ENCODE results near the gene SCNN1G. TPM values are rescaled to one million over a fixed set of nuclear protein-coding genes. Genes with fewer than 3 reads are reported as not detected.

SCNN1G gene
- total and polyA plus RNA-seq, 2 of the 13 experiments (the other 11 are each of a cell fraction or from before 2014, with no cell fraction given) = not detected

DNA sequence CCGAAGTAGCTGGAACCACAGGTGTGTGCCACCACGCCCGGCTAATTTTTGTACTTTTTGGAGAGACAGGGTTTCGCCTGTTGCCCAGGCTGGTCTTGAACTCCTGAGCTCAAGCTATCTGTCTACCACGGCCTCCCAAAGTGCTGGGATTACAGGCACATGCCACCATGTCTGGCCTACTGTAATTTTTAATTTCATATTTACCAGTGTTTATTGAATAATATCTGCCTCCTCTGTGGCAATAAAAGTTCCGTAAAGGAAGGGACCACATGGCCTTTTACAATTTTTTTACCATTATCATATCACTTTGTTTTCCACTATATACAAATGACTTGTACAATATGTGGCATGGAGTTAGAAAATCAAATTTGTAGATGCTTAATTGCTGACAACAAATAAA lies 41.0 kb upstream of the SCNN1G start:
- no peak for FAIRE-seq
- no peak for DNase-seq (ENCODE audit: low spot score)
- Histone ChIP-seq H3K79me2 (ENCODE audit: insufficient read depth, low read length) (peaks cover 100% of the 10 kb centered on the region), H3K4me2 (ENCODE audit: low read depth, low read length) (peak overlapping the region; percentile 90), H3K27ac (ENCODE audit: extremely low read length, insufficient read depth, low read length) (peak overlapping the region; percentile 81), H3K9me3 (ENCODE audit: low read length) (no peaks in the 10 kb centered on the region), H4K20me1 (ENCODE audit: insufficient read depth, low read length) (peaks cover 14% of the 10 kb centered on the region), H3K9ac (ENCODE audit: insufficient read depth, low read depth, low read length) (peak overlapping the region; percentile 61), H3K36me3 (replicated peaks in 1 of 2; ENCODE audit: control insufficient read depth in 1 of 2, insufficient read depth in 2 of 2, low read length in 2 of 2) (no peaks in the 10 kb centered on the region; a peak in 1 of 5 replicates), H3K27me3 (ENCODE audit: control insufficient read depth in 1 of 2, insufficient read depth in 2 of 2, low read length in 2 of 2) (no peaks in the 10 kb centered on the region), H2AFZ (ENCODE audit: low read length) (no peak overlapping the region), H3K4me1 (ENCODE audit: insufficient read depth, low read length) (peaks cover 88% of the 10 kb centered on the region), H3K4me3 (replicated peaks in 1 of 3; ENCODE audit: insufficient read depth in 1 of 3, low read depth in 2 of 3, low read length in 3 of 3) (peak overlapping the region in 2 of 3 experiments; percentile 38 to 65; a peak in 3 of 6 replicates)
- 91% methylated on average over 6 of the region's 6 CpGs for WGBS (ENCODE audit: low lambda C conversion rate)
- ChIA-PET CTCF (ENCODE audit: low intra/inter-chr PET ratio, low total read pairs) (no interaction called here), POLR2A (interaction anchor here (0.8 to 3.9 kb wide), 6 partner anchors 9 to 48 kb away, joined by 3 to 22 read pairs (median 12); no protein-coding TSS in a partner anchor)
- intact Hi-C loops (cut with micrococcal nuclease; ENCODE audit: unreplicated experiment) = loop anchor here (2.0 to 5.0 kb wide), 2 partner anchors 15 to 49 kb away; no protein-coding TSS in a partner anchor
- no TSS peak for BruUV-seq (replicated peaks)
- in situ Hi-C loops (cut with HindIII; ENCODE audit: extremely low pct_ligation_motif_present, low pct_unique_long_range_greater_than_20kb) = loop anchor here (5.0 to 10.0 kb wide), 2 partner anchors 34 to 57 kb away; no protein-coding TSS in a partner anchor
- no peak for ATAC-seq
- TF ChIP-seq SMAD1 (CRISPR knock-in tag; IDR thresholded peaks at IDR 0.05; ENCODE audit: borderline replicate concordance, low read depth) (no peak), ZNF33B (CRISPR knock-in tag; IDR thresholded peaks at IDR 0.05) (no peak), MAFK (conservative IDR thresholded peaks at IDR 0.05 in 1 of 2, IDR thresholded peaks at IDR 0.05 in 1 of 2; ENCODE audit: low read length in 2 of 2) (peak; percentile 38 to 56; a peak in 2 of 4 replicates), ZBTB3 (CRISPR knock-in tag; IDR thresholded peaks at IDR 0.05; ENCODE audit: borderline replicate concordance, low read depth) (0 out of 2 replicates have a peak, but pooled peaks have one; percentile 39), ZNF572 (CRISPR knock-in tag; IDR thresholded peaks at IDR 0.05) (no peak), RFX5 (IDR thresholded peaks at IDR 0.05; ENCODE audit: low read depth, low read length) (0 out of 2 replicates have a peak, but pooled peaks have one; percentile 4), TCF7L2 (IDR thresholded peaks at IDR 0.05; ENCODE audit: low read depth, low read length) (no peak), SNRNP70 (IDR thresholded peaks at IDR 0.05; ENCODE audit: low read depth, low read length) (no peak), ZNF143 (CRISPR knock-in tag; IDR thresholded peaks at IDR 0.05) (no peak), MAFF (IDR thresholded peaks at IDR 0.05; ENCODE audit: low read depth, low read length) (peak; percentile 49; the same call in 1 of the 2 replicates), ZNF577 (CRISPR knock-in tag; IDR thresholded peaks at IDR 0.05; ENCODE audit: borderline replicate concordance, low read depth) (no peak), JUN (CRISPR knock-in tag; IDR thresholded peaks at IDR 0.05) (0 out of 2 replicates have a peak, but pooled peaks have one; percentile 5)
- TF ChIP-seq, protein P1, sequence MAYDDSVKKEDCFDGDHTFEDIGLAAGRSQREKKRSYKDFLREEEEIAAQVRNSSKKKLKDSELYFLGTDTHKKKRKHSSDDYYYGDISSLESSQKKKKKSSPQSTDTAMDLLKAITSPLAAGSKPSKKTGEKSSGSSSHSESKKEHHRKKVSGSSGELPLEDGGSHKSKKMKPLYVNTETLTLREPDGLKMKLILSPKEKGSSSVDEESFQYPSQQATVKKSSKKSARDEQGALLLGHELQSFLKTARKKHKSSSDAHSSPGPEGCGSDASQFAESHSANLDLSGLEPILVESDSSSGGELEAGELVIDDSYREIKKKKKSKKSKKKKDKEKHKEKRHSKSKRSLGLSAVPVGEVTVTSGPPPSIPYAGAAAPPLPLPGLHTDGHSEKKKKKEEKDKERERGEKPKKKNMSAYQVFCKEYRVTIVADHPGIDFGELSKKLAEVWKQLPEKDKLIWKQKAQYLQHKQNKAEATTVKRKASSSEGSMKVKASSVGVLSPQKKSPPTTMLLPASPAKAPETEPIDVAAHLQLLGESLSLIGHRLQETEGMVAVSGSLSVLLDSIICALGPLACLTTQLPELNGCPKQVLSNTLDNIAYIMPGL (CRISPR knock-in tag; IDR thresholded peaks at IDR 0.05; ENCODE audit: borderline replicate concordance in 1 of 2, low read depth in 1 of 2) = 0 out of 4 replicates have a peak, but pooled peaks of 1 of the 2 experiments have one; percentile 6
- TF ChIP-seq, protein P2, sequence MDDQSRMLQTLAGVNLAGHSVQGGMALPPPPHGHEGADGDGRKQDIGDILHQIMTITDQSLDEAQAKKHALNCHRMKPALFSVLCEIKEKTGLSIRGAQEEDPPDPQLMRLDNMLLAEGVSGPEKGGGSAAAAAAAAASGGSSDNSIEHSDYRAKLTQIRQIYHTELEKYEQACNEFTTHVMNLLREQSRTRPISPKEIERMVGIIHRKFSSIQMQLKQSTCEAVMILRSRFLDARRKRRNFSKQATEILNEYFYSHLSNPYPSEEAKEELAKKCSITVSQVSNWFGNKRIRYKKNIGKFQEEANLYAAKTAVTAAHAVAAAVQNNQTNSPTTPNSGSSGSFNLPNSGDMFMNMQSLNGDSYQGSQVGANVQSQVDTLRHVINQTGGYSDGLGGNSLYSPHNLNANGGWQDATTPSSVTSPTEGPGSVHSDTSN (CRISPR knock-in tag; IDR thresholded peaks at IDR 0.05; ENCODE audit: borderline replicate concordance) = no peak
- TF ChIP-seq, protein P3, sequence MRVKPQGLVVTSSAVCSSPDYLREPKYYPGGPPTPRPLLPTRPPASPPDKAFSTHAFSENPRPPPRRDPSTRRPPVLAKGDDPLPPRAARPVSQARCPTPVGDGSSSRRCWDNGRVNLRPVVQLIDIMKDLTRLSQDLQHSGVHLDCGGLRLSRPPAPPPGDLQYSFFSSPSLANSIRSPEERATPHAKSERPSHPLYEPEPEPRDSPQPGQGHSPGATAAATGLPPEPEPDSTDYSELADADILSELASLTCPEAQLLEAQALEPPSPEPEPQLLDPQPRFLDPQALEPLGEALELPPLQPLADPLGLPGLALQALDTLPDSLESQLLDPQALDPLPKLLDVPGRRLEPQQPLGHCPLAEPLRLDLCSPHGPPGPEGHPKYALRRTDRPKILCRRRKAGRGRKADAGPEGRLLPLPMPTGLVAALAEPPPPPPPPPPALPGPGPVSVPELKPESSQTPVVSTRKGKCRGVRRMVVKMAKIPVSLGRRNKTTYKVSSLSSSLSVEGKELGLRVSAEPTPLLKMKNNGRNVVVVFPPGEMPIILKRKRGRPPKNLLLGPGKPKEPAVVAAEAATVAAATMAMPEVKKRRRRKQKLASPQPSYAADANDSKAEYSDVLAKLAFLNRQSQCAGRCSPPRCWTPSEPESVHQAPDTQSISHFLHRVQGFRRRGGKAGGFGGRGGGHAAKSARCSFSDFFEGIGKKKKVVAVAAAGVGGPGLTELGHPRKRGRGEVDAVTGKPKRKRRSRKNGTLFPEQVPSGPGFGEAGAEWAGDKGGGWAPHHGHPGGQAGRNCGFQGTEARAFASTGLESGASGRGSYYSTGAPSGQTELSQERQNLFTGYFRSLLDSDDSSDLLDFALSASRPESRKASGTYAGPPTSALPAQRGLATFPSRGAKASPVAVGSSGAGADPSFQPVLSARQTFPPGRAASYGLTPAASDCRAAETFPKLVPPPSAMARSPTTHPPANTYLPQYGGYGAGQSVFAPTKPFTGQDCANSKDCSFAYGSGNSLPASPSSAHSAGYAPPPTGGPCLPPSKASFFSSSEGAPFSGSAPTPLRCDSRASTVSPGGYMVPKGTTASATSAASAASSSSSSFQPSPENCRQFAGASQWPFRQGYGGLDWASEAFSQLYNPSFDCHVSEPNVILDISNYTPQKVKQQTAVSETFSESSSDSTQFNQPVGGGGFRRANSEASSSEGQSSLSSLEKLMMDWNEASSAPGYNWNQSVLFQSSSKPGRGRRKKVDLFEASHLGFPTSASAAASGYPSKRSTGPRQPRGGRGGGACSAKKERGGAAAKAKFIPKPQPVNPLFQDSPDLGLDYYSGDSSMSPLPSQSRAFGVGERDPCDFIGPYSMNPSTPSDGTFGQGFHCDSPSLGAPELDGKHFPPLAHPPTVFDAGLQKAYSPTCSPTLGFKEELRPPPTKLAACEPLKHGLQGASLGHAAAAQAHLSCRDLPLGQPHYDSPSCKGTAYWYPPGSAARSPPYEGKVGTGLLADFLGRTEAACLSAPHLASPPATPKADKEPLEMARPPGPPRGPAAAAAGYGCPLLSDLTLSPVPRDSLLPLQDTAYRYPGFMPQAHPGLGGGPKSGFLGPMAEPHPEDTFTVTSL (CRISPR knock-in tag; IDR thresholded peaks at IDR 0.05; ENCODE audit: borderline replicate concordance) = 0 out of 2 replicates have a peak, but pooled peaks have one; percentile 2

Measured in HepG2 (cell line).